Thyroid gland (tissue), 4 donors: ENCODE results near the gene LATS1.

Experiments used
- POLR2A ChIP-seq, 2 donors: fragments of 450-650 bp; IDR thresholded peaks; one replicate each; pipeline ENCODE4 v1.6.1; 2017; ENCODE audit warnings: antibody characterized with exemption in 2 of 2, mild to moderate bottlenecking in 2 of 2, moderate library complexity in 1 of 2
- TF ChIP-seq, protein P1 (sequence below), 6 experiments: fragments of 200-600 bp in 3 of 6; fragments of 450-650 bp in 3 of 6; sonication (generic) in 3 of 6; IDR thresholded peaks; one replicate each; pipeline ENCODE4 v1.5.1; 2016 to 2019; ENCODE audit warnings: antibody characterized with exemption in 6 of 6, mild to moderate bottlenecking in 2 of 6, inconsistent platforms in 1 of 6, moderate library complexity in 1 of 6

DNA sequence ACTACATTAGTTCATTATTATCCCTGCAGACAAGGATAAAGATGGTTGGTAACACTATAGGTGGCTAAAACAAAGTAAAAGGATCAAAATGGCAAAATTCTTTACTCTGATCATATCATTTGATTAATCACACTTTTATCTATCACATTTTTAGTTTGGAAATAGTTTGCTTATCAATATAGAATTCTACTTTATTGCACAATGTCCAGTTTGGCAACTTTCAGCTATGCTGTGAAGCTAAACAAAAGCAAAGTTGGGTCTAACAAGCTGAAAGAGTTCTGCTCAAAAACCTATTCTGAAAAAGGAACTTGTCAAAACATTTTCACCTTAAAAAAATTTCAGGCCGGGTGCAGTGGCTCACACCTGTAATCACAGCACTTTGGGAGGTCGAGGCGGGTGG, 7.9 kb upstream of the LATS1 start:
- no peak for TF ChIP-seq POLR2A (IDR thresholded peaks at IDR 0.05)
- TF ChIP-seq, protein P1, sequence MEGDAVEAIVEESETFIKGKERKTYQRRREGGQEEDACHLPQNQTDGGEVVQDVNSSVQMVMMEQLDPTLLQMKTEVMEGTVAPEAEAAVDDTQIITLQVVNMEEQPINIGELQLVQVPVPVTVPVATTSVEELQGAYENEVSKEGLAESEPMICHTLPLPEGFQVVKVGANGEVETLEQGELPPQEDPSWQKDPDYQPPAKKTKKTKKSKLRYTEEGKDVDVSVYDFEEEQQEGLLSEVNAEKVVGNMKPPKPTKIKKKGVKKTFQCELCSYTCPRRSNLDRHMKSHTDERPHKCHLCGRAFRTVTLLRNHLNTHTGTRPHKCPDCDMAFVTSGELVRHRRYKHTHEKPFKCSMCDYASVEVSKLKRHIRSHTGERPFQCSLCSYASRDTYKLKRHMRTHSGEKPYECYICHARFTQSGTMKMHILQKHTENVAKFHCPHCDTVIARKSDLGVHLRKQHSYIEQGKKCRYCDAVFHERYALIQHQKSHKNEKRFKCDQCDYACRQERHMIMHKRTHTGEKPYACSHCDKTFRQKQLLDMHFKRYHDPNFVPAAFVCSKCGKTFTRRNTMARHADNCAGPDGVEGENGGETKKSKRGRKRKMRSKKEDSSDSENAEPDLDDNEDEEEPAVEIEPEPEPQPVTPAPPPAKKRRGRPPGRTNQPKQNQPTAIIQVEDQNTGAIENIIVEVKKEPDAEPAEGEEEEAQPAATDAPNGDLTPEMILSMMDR (IDR thresholded peaks at IDR 0.05): no peak
